GM23338 (cell line): ENCODE results near the gene EMILIN2. TPM values are rescaled to one million over a fixed set of nuclear protein-coding genes. Genes with fewer than 3 reads are reported as not detected.

ENCODE experiments used
- ATAC-seq: fragments of 200-7000 bp; cut with Tn5 transposase; 3 replicates; pipeline ENCODE4 v1.9.1; 2020
- DNase-seq: peaks from one replicate; pipeline ENCODE4 v3.0.0-alpha.2; 2015; ENCODE audit warnings: low spot score
- H2AFZ ChIP-seq: fragments of 200-600 bp; sonication (generic); 2 replicates; pipeline ENCODE4 v1.8.0; 2016; ENCODE audit warnings: antibody characterized with exemption, mild to moderate bottlenecking, moderate library complexity
- H3F3A ChIP-seq: fragments of 200-600 bp; sonication (generic); replicated peaks from 2 replicates; pipeline ENCODE4 v1.8.0; 2017; ENCODE audit warnings: antibody characterized with exemption, mixed run types, low read depth
- H3K27ac ChIP-seq: fragments of 200-600 bp; sonication (generic); 2 replicates; pipeline ENCODE4 v1.6.1; 2016; ENCODE audit warnings: low read depth
- H3K27me3 ChIP-seq: fragments of 200-600 bp; sonication (generic); 2 replicates; pipeline ENCODE4 v1.8.0; 2016; ENCODE audit warnings: mild to moderate bottlenecking, mixed run types, moderate library complexity; ENCODE audit not compliant: insufficient read depth
- H3K36me3 ChIP-seq: fragments of 200-600 bp; sonication (generic); 2 replicates; pipeline ENCODE4 v1.8.0; 2016; ENCODE audit warnings: mild to moderate bottlenecking; ENCODE audit not compliant: insufficient read depth
- H3K4me1 ChIP-seq: fragments of 200-600 bp; sonication (generic); 2 replicates; pipeline ENCODE4 v1.8.0; 2016; ENCODE audit warnings: mild to moderate bottlenecking, moderate library complexity; ENCODE audit not compliant: insufficient read depth
- H3K4me2 ChIP-seq: fragments of 200-600 bp; sonication (generic); 2 replicates; pipeline ENCODE4 v1.7.1; 2017; ENCODE audit warnings: mixed run types
- H3K4me3 ChIP-seq: fragments of 200-600 bp; sonication (generic); 2 replicates; pipeline ENCODE4 v1.6.1; 2016; ENCODE audit warnings: mixed run types
- H3K79me2 ChIP-seq: fragments of 200-600 bp; sonication (generic); replicated peaks from 2 replicates; pipeline ENCODE4 v1.8.0; 2017; ENCODE audit warnings: mild to moderate bottlenecking; ENCODE audit not compliant: insufficient read depth
- H3K9me2 ChIP-seq: fragments of 200-600 bp; sonication (generic); 2 replicates; pipeline ENCODE4 v1.8.0; 2017; ENCODE audit not compliant: insufficient read depth
- H4K20me1 ChIP-seq: fragments of 200-600 bp; sonication (generic); replicated peaks from 2 replicates; pipeline ENCODE4 v1.8.0; 2017; ENCODE audit warnings: mild to moderate bottlenecking; ENCODE audit not compliant: insufficient read depth
- H3K27ac Mint-ChIP-seq: 2 replicates; pipeline ENCODE4 v1.8.0; 2020; ENCODE audit warnings: inconsistent platforms, mild to moderate bottlenecking, moderate library complexity, mixed read lengths
- H3K27me3 Mint-ChIP-seq: 3 replicates; pipeline ENCODE4 v1.8.0; 2022; ENCODE audit warnings: low read depth, mild to moderate bottlenecking, moderate library complexity, mixed read lengths, inconsistent platforms; ENCODE audit not compliant: insufficient read depth, poor library complexity
- H3K36me3 Mint-ChIP-seq: 3 replicates; pipeline ENCODE4 v1.8.0; 2021; ENCODE audit warnings: low read depth, mild to moderate bottlenecking, inconsistent platforms, moderate library complexity, mixed read lengths
- H3K4me1 Mint-ChIP-seq: 3 replicates; pipeline ENCODE4 v1.8.0; 2020; ENCODE audit warnings: mild to moderate bottlenecking, inconsistent platforms, mixed read lengths
- H3K4me3 Mint-ChIP-seq: 3 replicates; pipeline ENCODE4 v1.8.0; 2021; ENCODE audit warnings: moderate library complexity, mild to moderate bottlenecking, inconsistent platforms, mixed read lengths
- H3K9me3 Mint-ChIP-seq: 3 replicates; pipeline ENCODE4 v1.8.0; 2020; ENCODE audit warnings: moderate library complexity, mild to moderate bottlenecking, inconsistent platforms, mixed read lengths
- CREB1 ChIP-seq: fragments of 250-450 bp; sonication (Bioruptor Pico); IDR thresholded peaks from 2 replicates; pipeline ENCODE4 v1.5.0; 2020; ENCODE audit warnings: low read depth, mild to moderate bottlenecking, moderate library complexity
- CTCF ChIP-seq, 2 experiments: fragments of 200-600 bp in 1 of 2; sonication (generic) in 1 of 2; conservative IDR thresholded peaks; 2 replicates each; pipeline versions ENCODE4 v1.5.1 to v1.6.1; 2016 to 2017; ENCODE audit warnings: antibody characterized with exemption in 2 of 2, low read depth in 2 of 2, mild to moderate bottlenecking in 2 of 2, moderate library complexity in 1 of 2
- ETS1 ChIP-seq: IDR thresholded peaks from 2 replicates; pipeline ENCODE4 v1.6.1; 2016; ENCODE audit warnings: antibody characterized with exemption
- EZH2phosphoT487 ChIP-seq: fragments of 200-600 bp; sonication (generic); IDR thresholded peaks from one replicate; pipeline ENCODE4 v1.8.1; 2018; ENCODE audit warnings: antibody characterized with exemption; ENCODE audit not compliant: unreplicated experiment
- POLR2AphosphoS5 ChIP-seq: IDR thresholded peaks from 2 replicates; pipeline ENCODE4 v1.6.1; 2016; ENCODE audit warnings: antibody characterized with exemption, low read depth
- REST ChIP-seq: IDR thresholded peaks from one replicate; pipeline ENCODE4 v1.6.1; 2018; ENCODE audit warnings: antibody characterized with exemption; ENCODE audit not compliant: unreplicated experiment
- ZNF331 ChIP-seq: fragments of 250-450 bp; sonication (Bioruptor Pico); IDR thresholded peaks from 2 replicates; pipeline ENCODE4 v1.5.0; 2020; ENCODE audit warnings: low read depth, mild to moderate bottlenecking, moderate library complexity
- ZNF462 ChIP-seq: fragments of 250-450 bp; sonication (Bioruptor Pico); IDR thresholded peaks from 2 replicates; pipeline ENCODE4 v1.5.0; 2020; ENCODE audit warnings: mild to moderate bottlenecking, moderate library complexity
- polyA plus RNA-seq: library from polyadenylated mRNA; unstranded; fragments of >200 nt; fragmentation: Nextera tagmentation; extraction: Ambion mirVana; gene quantifications from 2 replicates; pipeline ENCODE4 v1.2.1, GENCODE V29; 2016
- total RNA-seq: library from RNA; depleted of rRNA; stranded (reverse); fragments of >200 nt; shearing (Covaris generic); gene quantifications from 2 replicates; pipeline ENCODE4 v1.2.3, GENCODE V29; 2014

EMILIN2 gene
- total and polyA plus RNA-seq, 2 experiments from 2014 or later = 3.0 to 11.6 TPM

DNA sequence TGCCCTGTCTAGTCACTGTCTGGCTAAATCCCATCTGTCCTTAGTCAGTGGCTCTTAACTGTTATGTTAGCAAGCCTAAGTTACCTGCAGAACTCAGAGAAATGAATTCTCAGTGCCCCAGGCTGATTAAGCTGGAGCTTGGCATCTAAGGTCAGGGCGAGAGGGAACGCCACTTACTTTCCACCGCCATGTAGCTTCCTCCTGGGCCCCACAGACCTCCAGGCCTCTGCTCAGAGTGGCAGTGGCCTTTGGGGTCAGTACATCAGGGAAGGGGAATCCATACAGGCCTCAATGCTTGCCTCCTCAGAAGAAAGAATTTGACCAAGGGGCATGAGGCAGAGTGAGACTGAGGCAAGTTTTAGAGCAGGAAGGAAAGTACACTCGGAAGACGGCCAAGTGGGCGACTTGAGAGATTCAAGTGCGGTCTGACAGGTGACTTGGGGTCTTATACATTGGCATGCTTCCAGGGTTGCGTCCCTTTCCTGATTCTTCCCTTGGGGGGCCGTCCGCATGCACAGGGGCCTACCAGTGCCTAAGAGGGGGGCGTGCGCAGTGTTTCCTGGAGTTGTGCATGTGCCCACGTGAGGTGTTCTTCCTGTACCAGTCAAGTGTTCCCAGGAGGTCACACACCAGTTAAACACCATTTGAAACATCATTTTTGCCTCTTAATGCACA, 64.1 kb downstream of the EMILIN2 start:
- Histone ChIP-seq H3K27me3 (peaks cover 8% of the 10 kb centered on the region; the same call in 1 of the 2 replicates), H3K4me2 (no peak overlapping the region), H3K79me2 (no peaks in the 10 kb centered on the region), H3F3A (no peaks in the 10 kb centered on the region), H3K36me3 (no peaks in the 10 kb centered on the region), H3K27ac (no peak overlapping the region), H2AFZ (no peak overlapping the region), H3K4me3 (no peak overlapping the region), H3K4me1 (peaks cover 12% of the 10 kb centered on the region), H3K9me2 (no peaks in the 10 kb centered on the region), H4K20me1 (no peaks in the 10 kb centered on the region; the same call in 1 of the 2 replicates)
- Mint-ChIP-seq H3K36me3 (peaks cover 58% of the 10 kb centered on the region), H3K4me3 (no peak overlapping the region; the same call in 2 of the 3 replicates), H3K9me3 (no peaks in the 10 kb centered on the region), H3K27ac (no peak overlapping the region), H3K27me3 (peaks cover 12% of the 10 kb centered on the region), H3K4me1 (peaks cover 24% of the 10 kb centered on the region)
- TF ChIP-seq POLR2AphosphoS5 (no peak), ETS1 (no peak), EZH2phosphoT487 (no peak)
- DNase-seq (no peak), ATAC-seq (no peak)

DNA sequence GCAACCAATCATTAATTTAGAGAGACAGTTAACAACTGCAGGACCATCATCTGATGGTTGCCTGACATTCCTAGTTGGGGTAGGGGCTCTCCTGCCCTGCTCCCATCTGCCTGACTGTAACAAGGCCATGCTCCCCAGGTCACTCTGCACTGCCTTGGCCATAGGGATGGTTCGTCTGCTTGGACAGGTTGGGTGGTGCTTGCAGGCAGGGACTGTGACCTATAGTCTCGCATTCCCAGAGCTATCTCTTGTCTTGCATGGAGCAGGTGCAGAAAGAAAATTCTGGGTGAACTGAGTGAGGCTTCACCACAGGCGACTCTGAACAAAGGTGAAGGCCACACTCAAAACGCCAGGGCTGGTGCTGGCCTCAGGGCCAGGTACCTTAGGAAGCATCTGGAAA, 64.7 kb downstream of the EMILIN2 start:
- peaks cover 11% of the 10 kb centered on the region for H3K27me3 Mint-ChIP-seq
- no peak overlapping the region for H3K4me3 Mint-ChIP-seq
- H3K4me2 ChIP-seq = no peak overlapping the region
- H3K27ac ChIP-seq = no peak overlapping the region
- no peaks in the 10 kb centered on the region for H3K9me3 Mint-ChIP-seq
- H3F3A ChIP-seq = no peaks in the 10 kb centered on the region
- no peak overlapping the region for H3K27ac Mint-ChIP-seq
- no peaks in the 10 kb centered on the region; the same call in 1 of the 2 replicates for H4K20me1 ChIP-seq
- peaks cover 31% of the 10 kb centered on the region for H3K4me1 Mint-ChIP-seq
- no peaks in the 10 kb centered on the region for H3K79me2 ChIP-seq
- H3K4me3 ChIP-seq = no peak overlapping the region
- 0 out of 2 replicates have a peak, but pooled peaks cover 7% of the 10 kb centered on the region for H3K27me3 ChIP-seq
- peaks cover 13% of the 10 kb centered on the region for H3K4me1 ChIP-seq
- peaks cover 59% of the 10 kb centered on the region for H3K36me3 Mint-ChIP-seq
- DNase-seq (no peak), ATAC-seq (no peak)
- no peaks in the 10 kb centered on the region for H3K9me2 ChIP-seq
- H3K36me3 ChIP-seq = no peaks in the 10 kb centered on the region
- H2AFZ ChIP-seq = no peak overlapping the region
- TF ChIP-seq REST = no peak
- no peak for TF ChIP-seq ZNF331 (CRISPR knock-in tag)
- TF ChIP-seq ZNF462 (CRISPR knock-in tag) = no peak
- no peak for TF ChIP-seq CREB1 (CRISPR knock-in tag)
- no peak for TF ChIP-seq POLR2AphosphoS5
- no peak for TF ChIP-seq CTCF (conservative IDR thresholded peaks at IDR 0.05; ENCODE audit: low read depth in 2 of 2)
- no peak for TF ChIP-seq EZH2phosphoT487
